HG02970 (cell line): ENCODE measurements around the gene FNIP1.
A peak's percentile ranks its signal among the peaks of the same experiment; 100 is the strongest.
"Not testable (repeated sequence)": the region's sequence is repeated elsewhere in the genome, so short reads cannot be mapped to it uniquely, and the experiment has no call there.

ENCODE experiments used
- ATAC-seq: cut with Tn5 transposase; IDR thresholded peaks from one replicate; pipeline ENCODE4 v1.9.1; 2021; ENCODE audit warnings: mild to moderate bottlenecking, moderate library complexity, moderate number of reproducible peaks; ENCODE audit not compliant: unreplicated experiment, low FRiP score

The FNIP1 gene

DNA sequence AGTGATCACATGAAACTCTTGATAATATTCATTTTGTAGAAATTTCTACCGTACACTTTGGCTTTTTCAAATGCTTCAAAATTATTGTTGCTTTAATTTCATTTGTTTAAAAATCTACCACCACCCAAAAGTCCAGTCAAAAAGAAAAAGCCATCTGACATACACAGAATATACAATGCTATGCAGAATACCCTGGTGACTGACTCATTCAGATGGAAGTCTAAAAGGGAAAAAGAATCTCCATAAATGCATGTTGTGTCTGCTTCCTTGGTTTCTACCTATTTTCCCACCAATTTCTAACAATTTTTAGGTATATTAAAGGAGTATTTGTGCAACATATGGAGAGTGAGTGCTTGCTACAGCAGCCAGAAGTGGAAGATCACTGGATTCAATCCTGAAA is 152.4 kb downstream of the FNIP1 start:
- ATAC-seq = no peak

GRCh38 chr5:131641494-131641893 is 155.3 kb downstream of the FNIP1 start:
- no peak for ATAC-seq

GRCh38 chr5:131640043-131640856 is 156.6 kb downstream of the FNIP1 start:
- no peak for ATAC-seq

DNA sequence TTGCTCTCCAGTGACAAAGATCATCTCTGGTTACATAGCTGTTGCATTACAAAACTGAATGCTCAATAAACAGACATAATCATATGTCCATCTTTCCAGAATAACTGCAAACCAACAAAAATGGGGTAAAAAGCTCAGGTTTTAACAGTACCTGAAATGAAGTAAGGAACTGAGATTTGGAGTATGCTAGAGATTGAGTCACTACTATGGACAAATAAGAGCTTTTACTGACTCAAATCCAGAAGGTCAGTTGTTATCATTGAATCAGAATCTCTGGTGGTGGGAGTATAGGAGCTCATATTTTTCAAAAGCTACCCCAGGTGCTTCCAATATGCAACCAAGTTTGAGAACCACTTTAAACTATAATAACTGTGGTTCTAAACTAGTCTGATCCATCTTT is 157.7 kb downstream of the FNIP1 start:
- no peak for ATAC-seq

GRCh38 chr5:131637694-131638093 is 159.1 kb downstream of the FNIP1 start:
- ATAC-seq = no peak

DNA sequence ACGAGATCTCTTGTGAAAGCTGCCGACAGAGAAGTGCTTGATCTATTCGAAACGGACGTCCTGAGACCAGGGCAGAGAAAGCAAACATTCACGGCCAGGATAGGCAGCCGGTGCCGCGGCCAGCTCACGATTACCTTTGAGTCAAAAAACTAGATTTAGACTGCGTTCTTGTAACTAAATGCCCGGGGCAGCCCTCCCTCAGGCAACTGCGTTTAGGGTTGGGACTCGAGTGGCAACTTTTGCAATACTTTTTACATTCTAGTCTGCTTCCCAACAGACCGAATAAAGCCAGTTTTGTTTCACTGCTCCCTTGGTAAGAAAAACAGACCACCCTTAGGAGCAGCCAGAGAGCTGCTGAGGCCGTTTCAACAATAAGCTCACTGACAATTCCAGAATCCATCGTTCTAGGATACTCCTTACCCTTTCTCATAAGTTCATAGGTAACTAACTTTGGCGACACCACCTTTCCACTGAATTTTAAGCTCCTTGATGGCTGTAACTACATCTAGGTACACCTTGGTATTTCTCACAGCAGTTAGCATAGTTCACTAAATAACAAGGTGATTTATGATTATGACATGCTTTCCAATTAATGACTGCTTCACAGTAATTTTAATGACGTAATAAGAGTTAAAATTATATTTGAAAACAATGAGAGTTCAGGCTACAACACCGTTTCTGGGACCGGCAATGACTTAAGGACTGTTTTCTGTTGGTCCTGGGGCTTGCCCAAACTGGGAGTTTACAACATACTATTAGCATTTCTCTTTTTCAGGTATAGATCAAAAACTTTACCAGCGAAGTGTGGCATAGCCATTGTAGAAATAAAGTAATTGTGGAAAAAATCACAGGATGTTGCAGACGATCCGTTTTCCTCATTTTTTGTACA is 160.9 kb downstream of the FNIP1 start:
- ATAC-seq = no peak

DNA sequence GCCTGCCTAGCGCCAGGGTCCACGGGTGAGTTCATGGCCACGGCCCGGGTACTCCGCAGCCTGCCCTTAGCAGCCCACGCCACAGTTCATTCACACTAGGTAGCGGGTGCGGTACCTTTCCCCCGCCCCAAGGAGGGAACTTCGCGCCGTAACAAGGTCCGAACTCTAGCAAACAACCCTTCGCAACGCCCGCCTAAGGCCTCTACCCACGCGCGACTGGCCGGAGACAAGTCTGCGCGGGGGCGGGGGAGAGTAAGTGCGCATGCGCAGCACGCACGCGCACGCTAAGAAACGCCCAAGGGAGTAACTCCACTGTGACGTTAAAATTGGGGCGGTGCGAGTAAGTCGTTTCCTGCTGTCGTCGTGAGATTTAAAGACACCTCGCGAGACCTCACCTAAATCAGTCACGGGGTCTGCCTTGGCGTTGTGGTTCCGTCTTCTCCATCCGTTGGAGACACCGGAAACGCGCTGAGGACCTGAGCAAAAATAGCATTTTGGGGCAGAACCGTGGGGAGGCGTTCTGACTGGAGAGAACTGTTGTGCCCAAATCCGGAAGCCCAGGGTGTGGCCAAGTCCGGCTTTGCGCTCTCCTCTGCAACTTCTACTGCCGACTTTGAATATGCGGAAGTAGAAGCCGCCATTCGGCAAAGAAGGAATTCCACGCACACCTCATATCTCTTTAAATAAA is 161.7 kb downstream of the FNIP1 start, which contains the start of gene RAPGEF6:
Gene RAPGEF6, minus strand, starts transcription at position 234 of the 688 bp plus-strand sequence. Its CDS starts 199 bp downstream, at position 35.
- peak; percentile 91 for ATAC-seq

- peak; percentile 7 for ATAC-seq
Measured at GRCh38 chr5:131634666-131634995, 162.2 kb downstream of the FNIP1 start.

- no peak for ATAC-seq
Measured at GRCh38 chr5:131634238-131634637, 162.6 kb downstream of the FNIP1 start.

DNA sequence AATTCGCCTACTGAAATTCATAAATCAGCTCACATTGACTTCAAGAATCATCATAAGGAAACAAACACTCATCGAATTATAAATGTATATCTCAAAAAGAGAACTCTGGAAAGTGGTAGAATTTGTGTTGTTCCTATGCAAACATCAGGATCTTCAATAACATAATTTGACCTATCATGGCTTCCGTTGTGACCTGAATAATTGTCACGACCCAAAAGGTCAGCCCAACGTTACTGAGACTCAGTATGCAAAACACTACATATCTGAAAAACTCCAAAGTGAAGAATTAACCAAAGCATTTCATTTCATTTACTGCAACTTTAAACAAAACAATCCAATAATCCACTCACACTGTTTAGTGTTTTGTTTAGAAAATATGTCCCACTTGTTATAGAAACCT is 163.0 kb downstream of the FNIP1 start:
- ATAC-seq = no peak

DNA sequence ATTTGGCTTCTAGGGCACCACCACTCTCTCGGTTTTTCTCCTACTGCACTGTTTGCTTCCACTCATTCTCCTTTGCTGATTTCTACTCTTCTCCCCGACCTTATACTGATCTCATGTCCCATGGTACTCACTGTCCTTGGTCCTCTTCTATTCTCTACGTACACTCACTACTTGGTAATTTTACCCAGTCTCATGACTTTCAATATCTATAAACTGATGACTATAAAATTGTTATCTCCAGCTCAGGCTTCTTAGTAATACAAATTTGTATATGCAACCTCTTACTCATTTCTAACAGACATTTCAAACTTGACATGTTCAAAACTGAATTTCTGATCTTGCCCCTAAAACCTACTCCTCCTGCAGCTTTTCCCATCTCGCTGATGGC is 165.9 kb downstream of the FNIP1 start:
- no peak for ATAC-seq

DNA sequence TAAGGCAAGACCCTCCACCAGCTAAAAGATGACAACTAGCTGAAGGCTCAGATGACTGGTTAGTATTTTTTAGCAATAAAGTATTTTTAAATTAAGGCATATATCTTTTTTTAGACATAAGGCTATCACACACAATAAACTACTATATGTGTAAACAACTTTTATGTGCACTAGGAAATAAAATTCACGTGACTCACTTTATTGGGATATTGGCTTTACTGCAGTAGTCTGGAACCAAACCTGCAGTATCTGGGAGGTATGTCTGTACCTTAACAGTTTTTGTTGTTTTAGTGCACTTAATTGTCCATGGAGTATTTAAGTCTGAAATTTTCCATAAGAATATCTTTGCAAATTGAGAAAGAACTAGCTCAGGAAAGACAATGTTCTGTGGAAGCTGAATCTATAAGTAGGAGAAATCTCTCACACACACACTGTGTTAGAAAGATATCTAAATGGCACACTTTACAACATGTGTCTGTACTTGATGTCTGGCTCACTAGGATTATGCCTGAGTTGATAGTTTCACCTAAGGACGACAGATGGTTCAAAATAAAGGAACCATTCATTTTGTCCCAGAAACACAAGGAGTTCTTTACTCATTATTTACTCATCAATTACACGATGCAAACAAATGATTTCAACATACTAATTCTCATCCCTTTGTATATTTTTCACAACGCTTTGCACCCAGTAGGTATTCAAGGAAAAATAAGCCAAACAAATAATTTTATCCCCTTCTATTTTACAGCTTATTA is 166.4 kb downstream of the FNIP1 start:
- no peak for ATAC-seq

DNA sequence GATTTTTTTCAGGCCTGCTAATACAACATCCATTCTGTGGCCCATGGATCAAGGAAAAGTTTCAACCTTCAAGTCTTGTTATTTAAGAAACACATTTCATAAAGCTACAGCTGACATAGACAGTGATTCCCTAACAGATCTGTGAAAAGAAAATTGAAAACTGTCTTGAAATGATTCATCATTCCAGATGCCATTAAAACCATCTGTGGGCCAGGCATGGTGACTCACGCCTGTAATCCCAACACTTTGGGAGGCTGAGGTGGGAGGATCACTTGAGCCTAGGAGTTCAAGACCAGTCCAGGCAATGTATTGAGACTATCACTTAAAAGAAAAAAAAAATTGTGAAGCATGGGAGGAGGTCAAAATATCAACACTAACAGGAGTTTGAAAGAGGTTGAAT is 167.8 kb downstream of the FNIP1 start:
- ATAC-seq = no peak

DNA sequence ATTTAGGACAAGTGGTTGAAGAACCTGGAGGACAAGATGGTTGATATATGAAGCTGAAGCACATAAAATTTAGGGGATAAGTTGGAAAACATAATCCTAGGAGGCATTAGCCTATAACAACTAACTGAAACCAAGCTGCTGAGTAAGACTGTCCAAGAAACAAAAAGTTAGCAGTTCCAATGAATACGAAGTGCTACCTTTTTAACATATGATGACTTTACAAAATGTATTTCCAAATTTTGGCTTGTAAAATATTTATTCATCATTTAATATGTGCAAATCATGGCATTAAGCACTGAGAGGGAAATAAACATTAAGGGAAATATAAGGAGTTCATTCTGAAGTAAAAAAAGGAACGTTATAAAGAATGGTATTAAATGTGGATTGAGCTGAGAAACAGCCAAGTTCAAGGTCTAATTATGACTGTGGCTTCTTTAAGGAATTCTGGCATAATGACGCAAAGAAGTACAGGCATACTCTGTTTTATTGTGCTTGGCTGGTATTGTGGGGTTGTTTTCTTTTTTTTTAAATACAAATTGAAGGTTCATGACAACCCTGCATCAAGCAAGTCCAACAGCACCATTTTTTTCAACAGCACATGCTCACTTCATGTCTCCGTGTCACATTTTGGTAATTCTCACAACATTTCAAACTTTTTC is 169.5 kb downstream of the FNIP1 start:
- no peak for ATAC-seq

GRCh38 chr5:131622633-131623032 is 174.2 kb downstream of the FNIP1 start:
- no peak for ATAC-seq

- not testable (repeated sequence) for ATAC-seq
Measured at GRCh38 chr5:131621164-131621563, 175.7 kb downstream of the FNIP1 start.

- no peak for ATAC-seq
Measured at GRCh38 chr5:131619102-131619501, 177.7 kb downstream of the FNIP1 start.

GRCh38 chr5:131617140-131617822 is 179.5 kb downstream of the FNIP1 start:
- ATAC-seq = no peak

DNA sequence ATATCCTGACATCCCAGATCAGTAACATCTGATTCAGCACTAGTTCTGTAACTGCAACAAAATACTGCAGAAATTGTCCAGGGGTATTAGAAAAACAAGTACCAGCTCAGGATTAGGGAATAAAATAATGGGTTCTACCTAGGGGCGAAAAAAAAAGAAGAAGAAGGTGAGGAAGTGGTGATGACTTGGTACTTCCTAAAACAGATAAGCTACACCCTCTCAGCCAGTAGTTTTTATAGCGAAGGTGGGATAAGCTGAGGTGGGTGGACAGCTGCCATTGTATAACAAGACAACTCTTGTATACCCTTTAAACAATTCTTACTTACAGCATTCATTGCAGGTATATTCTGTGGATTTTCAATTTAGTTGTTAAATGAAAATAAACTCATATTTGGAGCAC is 180.9 kb downstream of the FNIP1 start:
- no peak for ATAC-seq
